OCI-LY7 (cell line): ENCODE data around the gene GZF1. TPM values are rescaled to one million over a fixed set of nuclear protein-coding genes. Genes with fewer than 3 reads are reported as not detected.

Experiments used
- BruUV-seq: library from RNA; stranded (reverse); fragments of 400-500 nt; replicated peaks from 2 replicates; lab custom pipeline; 2021; lab: Mats Ljungman, UMichigan
- CTCF ChIA-PET: fragments of 300-600 bp; sonication (Branson Sonifier 250); formaldehyde crosslinking; loops from one replicate; lab custom pipeline; 2022; ENCODE audit warnings: antibody characterized with exemption; ENCODE audit not compliant: unreplicated experiment; lab: Charles Lee
- POLR2A ChIA-PET: fragments of 300-600 bp; sonication (Branson Sonifier 250); formaldehyde crosslinking; loops from one replicate; lab custom pipeline; 2022; ENCODE audit warnings: antibody characterized with exemption; lab: Charles Lee
- DNase-seq: peaks from one replicate; pipeline ENCODE4 v3.0.0-alpha.2; 2015; ENCODE audit warnings: low spot score
- H2AFZ ChIP-seq: fragments of 200-600 bp; sonication (generic), shearing (Covaris generic); 2 replicates; pipeline ENCODE4 v1.6.1; 2014; ENCODE audit warnings: mild to moderate bottlenecking, antibody characterized with exemption, low read length, moderate library complexity
- H3K27ac ChIP-seq: fragments of 200-600 bp; sonication (generic); 2 replicates; pipeline ENCODE4 v1.5.1; 2014; ENCODE audit warnings: mixed run types, low read depth, mild to moderate bottlenecking, moderate library complexity, low read length, inconsistent platforms; ENCODE audit not compliant: poor library complexity, severe bottlenecking
- H3K36me3 ChIP-seq: fragments of 200-600 bp; sonication (generic); 2 replicates; pipeline ENCODE4 v1.6.1; 2014; ENCODE audit warnings: mild to moderate bottlenecking, antibody characterized with exemption, low read length, moderate library complexity, mixed read lengths; ENCODE audit not compliant: insufficient read depth
- H3K4me1 ChIP-seq: fragments of 200-600 bp; sonication (generic); 2 replicates; pipeline ENCODE4 v1.5.1; 2014; ENCODE audit warnings: mild to moderate bottlenecking, low read length; ENCODE audit not compliant: insufficient read depth, poor library complexity, severe bottlenecking
- H3K4me2 ChIP-seq: fragments of 200-600 bp; sonication (generic); 2 replicates; pipeline ENCODE4 v1.6.1; 2014; ENCODE audit warnings: mild to moderate bottlenecking, low read length
- H3K4me3 ChIP-seq: fragments of 200-600 bp; sonication (generic); 2 replicates; pipeline ENCODE4 v1.5.1; 2014; ENCODE audit warnings: mild to moderate bottlenecking, low read depth, low read length; ENCODE audit not compliant: poor library complexity, severe bottlenecking
- H3K79me2 ChIP-seq: fragments of 200-600 bp; sonication (generic); 2 replicates; pipeline ENCODE4 v1.6.1; 2016; ENCODE audit warnings: low read depth, mild to moderate bottlenecking, low read length, moderate library complexity, mixed read lengths; ENCODE audit not compliant: insufficient read depth
- H3K9me2 ChIP-seq: fragments of 200-600 bp; sonication (generic); 2 replicates; pipeline ENCODE4 v1.6.1; 2016; ENCODE audit warnings: mild to moderate bottlenecking, low read length, mixed read lengths; ENCODE audit not compliant: insufficient read depth
- H3K9me3 ChIP-seq: fragments of 200-600 bp; sonication (generic); 2 replicates; pipeline ENCODE4 v1.6.1; 2014; ENCODE audit warnings: mild to moderate bottlenecking, mixed run types, low read length, mixed read lengths
- H4K20me1 ChIP-seq: fragments of 200-600 bp; sonication (generic); 2 replicates; pipeline ENCODE4 v1.6.1; 2014; ENCODE audit warnings: mild to moderate bottlenecking, antibody characterized with exemption, low read length, moderate library complexity, mixed read lengths; ENCODE audit not compliant: insufficient read depth
- CTCF ChIP-seq: fragments of 200-600 bp; sonication (generic); conservative IDR thresholded peaks from 2 replicates; pipeline ENCODE4 v1.5.1; 2014; ENCODE audit warnings: mild to moderate bottlenecking, antibody characterized with exemption, low read length, moderate library complexity, mixed read lengths
- EZH2phosphoT487 ChIP-seq: fragments of 200-600 bp; sonication (generic); IDR thresholded peaks from 2 replicates; pipeline ENCODE4 v1.6.1; 2018; ENCODE audit warnings: low read depth, borderline replicate concordance, mild to moderate bottlenecking, mixed run types, antibody characterized with exemption, low read length, moderate library complexity, mixed read lengths
- intact Hi-C: fragments of 100-400 bp; cut with micrococcal nuclease; formaldehyde crosslinking; loops from one replicate; pipeline ENCODE4 v1.10.0; 2022; ENCODE audit not compliant: unreplicated experiment
- total RNA-seq, 2 experiments: library from RNA; depleted of rRNA in 1 of 2; stranded (reverse); fragments of >200 nt in 1 of 2; shearing (Covaris generic) in 1 of 2; gene quantifications; 2 replicates each; pipeline ENCODE4 v1.2.3, GENCODE V29; 2014 to 2022

GZF1 gene
- total RNA-seq, 2 experiments from 2014 or later = 17.1 to 17.7 TPM

GRCh38 chr20:23391707-23392310, 29.8 kb downstream of the GZF1 start:
- intact Hi-C loops = no loop called here
- no peak for TF ChIP-seq EZH2phosphoT487
- TF ChIP-seq CTCF = no peak
- Histone ChIP-seq H3K9me3 (0 out of 2 replicates have a peak, but pooled peaks cover 7% of the 10 kb centered on the region), H3K9me2 (no peaks in the 10 kb centered on the region), H2AFZ (no peak overlapping the region), H3K36me3 (peaks cover 75% of the 10 kb centered on the region), H3K79me2 (no peaks in the 10 kb centered on the region), H3K27ac (peak overlapping the region; percentile 62), H4K20me1 (no peaks in the 10 kb centered on the region; the same call in 1 of the 2 replicates), H3K4me3 (peak overlapping the region; percentile 13), H3K4me2 (peak overlapping the region; percentile 57), H3K4me1 (peaks cover 32% of the 10 kb centered on the region)
- BruUV-seq = no TSS peak
- POLR2A ChIA-PET = interaction anchor here (0.9 to 2.2 kb wide), 12 partner anchors 12 to 41 kb away, joined by 3 to 18 read pairs (median 4); partner anchors contain the start of genes NAPB and NXT1
- peak; percentile 57 for DNase-seq
- CTCF ChIA-PET = interaction anchor here (0.9 to 1.4 kb wide), 3 partner anchors 28 to 42 kb away, joined by 3 to 5 read pairs (median 4); partner anchors contain the start of gene NAPB

DNA sequence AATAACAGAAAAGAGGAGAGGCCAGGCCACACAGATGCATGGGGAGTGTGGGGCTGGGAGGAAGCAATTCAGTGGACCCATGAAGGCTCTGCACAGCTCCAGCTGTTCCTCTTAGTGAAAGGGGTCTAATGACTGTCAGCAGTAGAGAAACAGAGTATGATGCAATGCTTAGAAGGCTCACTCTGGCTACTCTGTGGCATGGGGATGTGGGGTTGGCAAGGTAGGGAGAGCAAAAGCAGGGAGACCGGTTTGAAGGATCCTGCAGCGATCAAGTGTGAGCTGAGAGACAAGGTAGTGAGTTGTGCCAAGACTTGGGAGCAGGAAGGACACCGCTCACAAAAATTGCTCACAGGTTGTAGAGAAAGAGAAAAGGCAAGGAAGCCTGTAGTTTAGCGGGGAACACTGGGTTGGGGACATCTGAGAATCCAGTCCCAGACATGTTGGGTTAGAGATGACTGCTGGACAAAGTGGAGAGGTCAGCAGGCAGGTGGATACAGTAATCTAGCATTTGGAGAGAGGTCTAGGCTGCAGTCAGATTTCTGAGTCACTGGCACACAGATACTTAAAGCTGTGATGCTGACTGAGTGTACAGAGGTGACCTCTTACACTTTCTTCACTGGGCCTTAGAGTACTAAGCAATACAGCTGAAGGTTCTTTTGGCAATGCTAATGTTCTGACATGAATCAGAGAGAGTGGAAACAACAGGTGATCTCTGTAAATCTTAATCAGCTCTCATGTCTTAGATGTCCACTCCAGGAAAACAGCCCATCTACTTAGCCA, 32.2 kb downstream of the GZF1 start:
- intact Hi-C loops = no loop called here
- Histone ChIP-seq H3K79me2 (no peaks in the 10 kb centered on the region), H3K4me2 (no peak overlapping the region), H3K4me1 (peaks cover 32% of the 10 kb centered on the region), H3K27ac (no peak overlapping the region), H3K9me2 (no peaks in the 10 kb centered on the region), H4K20me1 (no peaks in the 10 kb centered on the region), H2AFZ (no peak overlapping the region), H3K9me3 (no peaks in the 10 kb centered on the region), H3K4me3 (no peak overlapping the region), H3K36me3 (peaks cover 51% of the 10 kb centered on the region)
- ChIA-PET POLR2A (no interaction called here), CTCF (interaction anchor here (0.5 kb wide), 1 partner anchor 53 kb away, joined by 3 read pairs; no protein-coding TSS in a partner anchor)
- DNase-seq = no peak
- TF ChIP-seq EZH2phosphoT487 (no peak), CTCF (no peak)
- no TSS peak for BruUV-seq
